ENCODE data around the gene GH1.
A peak's percentile ranks its signal among the peaks of the same experiment; 100 is the strongest.

GH1 gene

DNA sequence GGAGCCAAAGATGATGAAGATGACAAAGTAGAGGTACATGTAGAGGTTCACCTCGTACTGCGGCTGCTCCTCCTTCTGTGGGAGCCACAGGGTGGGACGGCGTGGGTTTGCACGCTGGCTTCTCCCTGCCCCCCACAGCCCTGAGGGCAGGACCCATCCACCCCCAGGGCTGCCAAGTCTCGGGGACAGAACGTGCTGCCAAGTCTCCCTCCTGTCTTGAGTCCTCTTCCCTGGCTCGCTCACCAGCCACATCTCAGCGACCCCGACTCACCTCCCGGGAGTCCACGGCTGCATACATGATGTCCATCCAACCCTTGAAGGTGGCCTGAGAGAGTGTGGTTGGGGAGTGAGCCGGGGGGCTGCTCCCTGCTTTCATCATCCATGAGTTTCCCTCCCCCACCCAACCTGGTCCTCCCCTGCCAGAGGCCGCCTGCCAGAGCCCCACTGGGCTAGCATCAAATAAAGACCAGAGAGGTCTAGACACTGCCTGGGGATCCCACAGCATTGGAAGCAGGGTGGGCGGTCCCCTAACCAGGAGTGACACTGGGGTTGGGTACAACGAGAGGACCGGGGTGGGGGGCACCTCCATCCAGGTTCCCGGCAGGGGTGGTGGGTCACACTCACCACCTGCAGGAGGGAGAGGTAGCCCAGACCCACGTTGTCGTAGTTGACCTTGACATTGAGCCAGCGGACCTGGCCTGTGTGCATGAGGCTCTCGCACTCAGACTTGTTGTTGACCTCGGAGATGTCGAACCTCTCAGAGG lies 26.3 kb upstream of the GH1 start:
- DNase-seq = no peak

DNA sequence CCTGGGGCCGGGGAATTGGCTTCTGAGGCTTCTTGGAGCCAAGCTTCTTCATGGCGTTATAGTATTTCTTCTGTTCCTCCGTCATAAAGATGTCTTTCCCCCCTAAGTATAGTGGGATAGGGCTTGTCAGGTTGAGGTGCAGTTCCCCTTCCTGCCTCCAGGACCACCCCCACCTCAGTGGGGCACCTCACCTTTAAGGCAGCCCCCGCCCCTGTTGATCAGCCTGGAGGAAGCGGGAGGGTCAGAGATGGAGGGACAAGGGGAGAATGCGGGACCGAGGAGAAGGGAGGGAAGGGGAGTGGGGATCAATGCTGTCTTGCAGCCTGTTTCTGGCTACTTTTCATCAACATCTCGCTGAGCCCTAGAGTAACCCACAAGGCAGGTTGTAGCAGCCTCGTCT lies 25.1 kb upstream of the GH1 start:
- no peak for DNase-seq

DNA sequence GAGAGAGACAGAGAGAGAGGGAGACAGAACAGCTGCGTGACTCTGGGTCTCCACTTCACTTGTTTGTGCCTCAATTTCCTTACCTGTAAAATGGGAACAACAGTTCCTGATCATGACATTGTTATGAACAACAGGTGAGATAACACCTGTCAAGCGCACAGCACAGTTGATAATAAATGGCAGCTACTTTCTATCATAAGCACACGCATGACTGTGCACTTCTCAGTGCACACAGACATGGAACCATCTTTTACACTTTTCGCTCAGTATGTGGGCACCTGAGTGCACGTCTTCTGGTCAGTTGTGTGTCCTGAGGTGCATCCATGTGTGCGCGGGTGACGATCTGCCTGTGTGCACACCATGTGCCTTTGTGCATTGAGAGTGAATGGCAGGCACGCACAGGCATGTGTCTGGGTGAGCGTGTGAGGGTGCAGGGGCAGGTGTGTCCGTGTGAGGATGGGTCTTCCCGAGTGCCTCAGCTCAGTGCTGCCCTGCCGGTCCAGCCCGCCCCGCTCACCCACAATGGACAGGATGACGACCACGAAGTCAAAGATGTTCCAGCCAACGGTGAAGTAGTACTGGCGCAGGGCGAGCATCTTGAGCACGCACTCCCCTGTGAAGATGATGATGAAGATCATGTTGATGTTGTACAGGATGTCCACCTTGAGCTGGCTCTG lies 23.8 kb upstream of the GH1 start:
- no peak for DNase-seq

DNA sequence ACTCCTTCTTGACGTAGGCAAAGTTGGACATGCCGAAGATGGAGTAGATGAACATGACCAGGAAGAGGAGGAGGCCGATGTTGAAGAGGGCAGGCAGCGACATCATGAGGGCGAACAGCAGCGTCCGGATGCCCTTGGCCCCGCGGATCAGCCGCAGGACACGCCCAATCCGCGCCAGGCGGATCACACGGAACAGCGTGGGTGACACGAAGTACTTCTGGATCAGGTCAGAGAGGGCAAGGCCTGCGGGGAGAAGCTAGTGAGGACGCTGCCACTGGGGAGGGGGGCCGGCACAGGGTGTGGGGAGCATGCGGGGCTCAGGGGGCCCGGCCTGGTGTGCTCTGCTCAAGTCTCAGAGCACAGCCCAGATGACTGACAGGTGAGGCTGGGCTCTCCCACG lies 23.1 kb upstream of the GH1 start:
- no peak for DNase-seq

DNA sequence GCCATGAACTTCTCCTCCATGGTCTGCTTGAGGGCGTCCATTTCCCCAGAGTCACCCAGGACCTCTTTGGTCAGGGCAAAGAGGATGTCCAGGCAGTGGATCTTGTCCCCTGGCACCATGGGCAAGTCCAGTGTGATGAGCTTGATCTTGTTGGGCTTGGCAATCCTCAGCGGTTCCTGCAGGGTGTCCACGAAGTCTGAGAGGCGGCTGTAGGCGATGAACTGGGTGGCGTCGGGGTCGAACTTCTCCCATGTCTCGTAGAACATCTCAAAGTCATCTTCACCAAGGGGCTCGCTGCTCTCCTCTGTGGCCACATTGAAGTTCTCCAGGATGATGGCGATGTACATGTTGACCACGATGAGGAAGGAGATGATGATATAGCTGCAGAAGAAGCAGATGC lies 22.5 kb upstream of the GH1 start:
- DNase-seq = no peak

DNA sequence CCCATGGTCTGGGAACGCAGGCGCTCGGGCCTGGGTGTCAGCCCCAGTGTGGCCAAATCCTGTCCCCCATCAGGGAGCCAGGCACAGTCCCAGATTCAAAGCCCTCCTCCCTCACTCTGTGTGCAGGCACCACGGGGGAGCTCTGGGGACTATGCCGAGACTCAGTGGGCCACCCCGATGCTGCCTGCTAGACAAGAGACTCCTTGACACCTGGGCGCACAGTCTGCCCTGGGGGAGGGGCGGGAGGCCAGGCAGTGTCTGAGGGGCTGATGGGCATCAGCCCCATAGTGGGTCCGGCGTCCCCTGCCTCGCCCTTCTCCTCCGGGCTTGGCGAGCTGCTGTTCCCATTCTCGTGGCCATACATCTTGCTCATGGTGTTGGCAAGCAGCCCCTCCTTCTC lies 21.9 kb upstream of the GH1 start:
- no peak for DNase-seq

DNA sequence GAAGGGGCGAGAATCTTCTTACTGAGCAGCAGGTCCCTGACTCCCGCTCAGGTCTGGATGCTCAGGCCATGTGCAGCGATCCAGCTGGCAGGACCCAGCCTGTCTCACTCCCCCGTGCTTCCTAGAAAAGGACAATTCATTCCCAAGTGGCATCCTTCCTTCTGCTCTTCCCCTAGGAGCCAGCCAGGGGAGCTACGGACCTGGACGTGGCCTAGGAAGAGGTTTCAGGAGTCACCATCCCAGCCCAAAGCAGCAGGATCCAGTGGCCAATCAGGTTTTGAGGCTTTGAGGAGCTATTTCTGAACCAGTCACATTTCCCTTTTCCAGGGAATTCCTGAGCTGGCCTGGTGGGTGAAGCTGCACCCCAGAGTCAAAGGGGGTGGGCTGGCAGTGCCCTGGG lies 21.2 kb upstream of the GH1 start:
- DNase-seq = no peak

DNA sequence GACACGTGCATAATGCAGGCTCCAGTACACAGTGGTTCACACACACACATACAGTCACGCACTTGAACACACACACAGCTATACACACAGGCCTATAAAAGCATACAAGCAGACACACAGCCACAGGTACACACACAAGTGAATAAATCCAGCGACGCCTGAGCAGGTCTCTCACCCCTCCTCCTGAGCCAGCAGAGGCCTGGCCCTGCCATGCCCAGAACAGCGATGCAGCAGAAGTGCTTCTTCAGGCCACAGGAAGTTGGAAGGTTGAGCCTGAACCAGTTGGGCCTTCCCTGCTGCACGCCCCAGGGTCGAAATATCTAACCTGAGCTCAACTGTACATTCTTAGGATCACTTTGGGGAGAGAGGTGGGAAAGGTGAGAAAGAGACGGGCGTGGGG lies 20.8 kb upstream of the GH1 start:
- no peak for DNase-seq

DNA sequence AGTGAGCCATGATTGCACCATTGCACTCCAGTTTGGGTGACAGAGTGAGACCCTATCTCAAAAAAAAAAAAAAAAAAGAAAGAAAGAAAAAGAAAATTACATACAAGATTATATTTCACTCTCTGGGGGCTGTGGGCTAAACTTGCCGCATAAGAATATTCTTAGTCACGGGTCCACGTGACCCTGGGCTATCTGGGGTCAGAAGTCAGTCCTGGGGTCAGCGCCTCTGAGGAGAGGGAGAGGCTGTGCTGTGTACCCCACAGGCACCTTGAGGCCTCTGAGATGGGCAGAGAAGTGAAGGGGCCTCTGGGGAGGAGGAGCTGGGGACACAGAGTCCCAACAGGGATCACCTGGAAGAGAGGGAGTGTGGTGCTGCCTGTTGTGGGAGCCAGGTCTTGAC lies 19.3 kb upstream of the GH1 start:
- no peak for DNase-seq

DNA sequence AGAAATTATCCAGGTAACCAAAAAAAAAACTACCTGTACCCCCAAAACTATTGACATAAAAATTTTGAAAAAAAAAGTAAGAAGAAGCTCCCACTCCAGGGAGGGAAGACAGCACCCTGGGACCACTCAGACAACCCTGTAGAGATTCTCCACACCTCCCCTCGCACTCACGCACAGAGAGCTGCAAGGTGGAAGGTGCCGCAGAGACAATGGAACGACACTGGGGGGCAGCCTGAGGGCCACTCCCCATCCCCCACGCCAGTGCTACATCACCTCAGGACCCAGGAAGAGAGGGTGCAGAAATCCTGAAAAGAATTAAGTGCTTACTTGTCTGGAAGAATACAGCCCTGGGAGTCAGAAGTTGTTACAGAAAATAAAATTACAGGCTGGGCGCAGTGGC lies 18.7 kb upstream of the GH1 start:
- DNase-seq = no peak

DNA sequence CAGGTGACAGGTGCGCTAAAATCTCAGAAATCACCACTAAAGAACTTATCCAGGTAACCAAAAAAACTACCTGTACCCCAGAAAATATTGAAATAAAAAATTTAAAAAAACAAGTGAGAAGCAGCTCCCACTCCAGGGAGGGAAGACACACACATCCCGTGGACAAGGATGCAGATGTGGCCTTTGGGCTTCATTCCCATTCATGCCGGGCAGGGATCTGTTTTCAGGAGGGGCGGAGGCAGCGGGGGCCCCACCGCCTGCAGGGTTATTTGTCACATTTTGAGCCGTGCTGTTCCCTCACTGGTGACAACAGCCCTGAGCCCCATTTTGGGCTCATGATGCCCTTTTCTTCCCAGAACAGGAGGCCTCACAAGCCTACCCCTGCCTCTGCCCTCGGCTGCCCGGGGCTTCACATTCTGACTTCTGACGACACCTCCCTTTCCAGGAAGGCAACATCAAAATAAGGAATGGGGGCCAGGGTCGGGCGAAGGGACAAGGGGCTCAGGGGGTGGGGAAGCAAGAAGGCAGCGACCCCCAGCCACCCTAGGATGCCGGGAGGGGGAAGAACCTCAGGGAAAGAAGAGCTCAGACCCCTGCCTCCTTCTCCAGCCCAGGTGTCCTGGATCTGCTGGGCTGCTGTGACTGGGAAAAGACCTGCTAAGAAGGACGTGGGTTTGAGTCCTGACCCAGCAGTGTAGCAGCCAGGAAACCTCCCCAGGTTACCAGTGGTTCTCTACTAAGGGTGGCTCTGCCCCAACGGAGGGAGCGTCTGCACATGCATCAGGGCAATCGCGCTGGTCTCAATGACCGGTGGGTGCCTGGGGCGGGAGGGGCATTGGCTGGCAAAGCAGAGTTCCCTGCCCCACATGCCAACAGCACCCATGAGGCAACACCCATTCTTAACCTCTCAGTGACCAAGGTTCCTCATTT lies 15.8 kb upstream of the GH1 start:
- DNase-seq = no peak

DNA sequence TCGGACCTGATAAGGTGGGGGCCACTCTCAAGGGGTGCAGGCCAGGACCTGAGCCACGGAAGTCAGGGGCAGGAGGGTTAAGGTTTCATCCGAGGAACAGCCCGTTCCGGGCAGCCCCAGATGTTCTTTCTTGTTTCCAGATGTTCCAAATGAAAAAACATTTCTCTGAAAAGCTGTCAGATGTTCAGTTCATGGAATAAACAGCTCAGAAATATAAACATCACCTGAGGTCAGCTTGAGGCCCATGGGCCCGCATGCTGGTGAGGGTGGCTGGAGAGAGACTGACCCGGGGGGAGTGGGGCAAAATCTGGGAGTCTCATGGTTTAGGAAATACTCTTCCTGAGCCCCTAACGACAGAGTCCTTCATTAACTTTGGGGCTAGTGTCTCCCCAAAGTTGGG lies 15.0 kb upstream of the GH1 start:
- DNase-seq = no peak

DNA sequence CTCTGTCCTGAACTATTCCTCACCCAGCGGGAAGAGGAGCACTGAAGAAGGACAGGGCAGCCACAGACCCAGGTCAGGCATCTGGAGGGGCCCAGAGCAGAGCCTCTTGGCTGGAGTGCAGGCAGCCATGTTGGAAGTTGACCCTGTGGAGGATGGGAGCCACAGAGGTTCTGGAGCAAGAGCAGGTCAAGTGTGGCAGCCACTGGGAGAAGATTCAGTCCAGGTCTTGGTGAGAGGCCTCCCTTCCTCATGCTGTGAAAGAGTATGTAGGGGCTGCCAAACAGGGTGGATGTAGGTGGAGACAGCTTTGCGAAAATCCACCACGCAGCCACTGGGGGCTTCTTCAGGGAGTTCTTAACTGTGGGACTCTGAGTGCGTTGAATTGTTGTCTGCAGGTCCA lies 14.1 kb upstream of the GH1 start:
- no peak for DNase-seq

DNA sequence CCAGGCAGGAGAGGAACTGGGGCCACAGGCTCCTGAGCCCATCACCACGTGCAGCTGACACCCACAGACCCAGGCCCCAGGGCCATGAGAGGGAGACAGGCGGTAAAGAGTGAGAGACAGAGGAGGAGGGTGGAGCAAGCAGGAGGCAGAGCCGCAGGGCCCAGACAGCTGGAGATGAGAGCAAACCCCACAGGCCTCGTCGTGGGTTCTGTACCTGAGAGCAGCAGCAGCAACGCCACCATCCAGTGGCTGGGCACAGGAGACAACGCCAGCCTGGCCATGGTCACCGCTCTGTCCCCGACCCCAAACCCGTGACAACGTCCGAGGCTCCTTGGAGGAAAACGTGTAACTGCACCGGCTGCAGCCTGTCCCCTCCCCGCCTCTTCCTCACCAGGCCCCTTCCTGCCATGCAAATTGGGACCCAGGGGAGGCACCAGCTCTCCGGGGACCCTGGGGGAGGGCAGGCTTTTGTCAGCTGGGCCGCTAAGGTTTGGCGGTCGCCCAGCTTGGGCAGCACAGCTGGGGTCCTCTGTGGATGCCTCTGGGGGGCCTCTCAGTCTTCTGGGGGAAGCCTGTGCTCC lies 13.4 kb upstream of the GH1 start, which contains the start of gene CD79B:
CD79B (minus strand) TSS at position 351 of the 581 bp plus-strand sequence; CDS start at position 281, 70 bp downstream.
- no peak for DNase-seq

DNA sequence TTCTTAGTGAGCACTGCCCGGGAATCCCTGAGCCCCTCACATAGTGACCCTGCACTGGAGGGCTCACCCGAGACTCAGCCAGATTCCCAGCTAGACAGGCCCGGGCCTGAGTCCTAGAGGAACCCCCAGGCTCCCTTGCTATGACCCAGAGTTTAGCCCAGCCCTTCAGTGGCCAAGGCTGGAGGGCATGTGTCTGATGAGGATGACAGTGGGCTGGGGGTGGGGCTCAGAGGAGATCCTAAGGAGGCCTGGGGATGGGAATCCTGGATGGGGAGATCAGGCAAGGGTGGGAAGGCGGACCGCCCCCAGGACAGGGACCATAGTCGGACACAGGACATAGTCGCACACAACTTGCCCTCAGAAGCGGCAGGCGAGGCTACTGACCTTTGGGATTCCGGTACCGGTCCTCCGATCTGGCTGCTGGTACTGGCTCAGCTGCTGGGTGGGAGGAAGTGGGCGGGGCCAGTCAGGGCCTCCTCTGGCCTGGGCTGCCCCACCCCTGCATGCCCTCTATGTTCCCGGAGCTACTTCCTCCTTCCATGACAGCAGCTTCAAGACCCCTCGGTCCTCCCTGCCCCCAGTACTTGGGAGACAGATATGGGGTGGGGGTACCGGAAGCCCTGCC lies 12.4 kb upstream of the GH1 start:
- DNase-seq = no peak

DNA sequence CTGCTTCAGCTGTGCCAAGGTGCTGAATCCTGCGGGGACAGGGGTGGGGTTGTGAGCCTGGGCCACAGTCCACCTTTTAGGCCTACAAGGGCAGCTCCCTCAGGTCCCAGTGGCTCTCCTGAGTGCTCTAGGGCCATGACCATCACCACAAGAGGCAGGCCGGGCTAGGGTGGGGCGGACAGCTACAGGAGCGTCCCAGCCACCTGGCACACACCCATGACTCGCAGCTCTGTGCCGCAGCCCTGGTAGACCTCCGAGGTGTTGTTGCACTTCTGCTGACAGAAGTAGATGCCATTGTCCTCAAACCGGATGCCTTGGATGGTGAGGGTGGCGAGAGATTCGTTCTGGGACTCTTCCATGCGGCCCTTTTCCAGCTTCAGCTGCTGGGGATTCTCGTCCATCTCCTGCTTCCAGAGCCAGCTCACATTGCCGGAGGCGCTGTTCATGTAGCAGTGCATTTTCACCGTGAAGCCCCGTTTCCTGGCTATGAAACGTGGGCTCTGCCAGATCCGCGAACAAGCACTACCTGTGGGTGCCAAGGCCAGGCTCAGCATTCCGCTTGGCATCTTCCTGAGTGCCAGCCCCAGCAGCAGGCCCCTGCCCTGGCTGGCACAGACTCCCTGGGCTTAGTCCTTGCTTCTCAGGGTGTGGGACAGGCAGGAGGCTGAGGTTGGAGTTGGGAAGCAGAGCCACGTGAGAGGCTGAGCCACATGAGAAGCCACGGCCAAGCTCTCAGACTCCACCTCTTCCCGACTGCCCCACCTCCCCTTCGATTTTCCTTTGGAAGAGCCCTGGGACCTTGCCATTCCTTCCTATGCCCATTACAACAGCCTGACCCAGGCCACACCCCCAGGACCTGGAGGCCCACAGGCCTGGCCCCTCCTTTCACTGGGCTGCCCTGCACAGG lies 11.5 kb upstream of the GH1 start:
- peak; percentile 6 for DNase-seq

DNA sequence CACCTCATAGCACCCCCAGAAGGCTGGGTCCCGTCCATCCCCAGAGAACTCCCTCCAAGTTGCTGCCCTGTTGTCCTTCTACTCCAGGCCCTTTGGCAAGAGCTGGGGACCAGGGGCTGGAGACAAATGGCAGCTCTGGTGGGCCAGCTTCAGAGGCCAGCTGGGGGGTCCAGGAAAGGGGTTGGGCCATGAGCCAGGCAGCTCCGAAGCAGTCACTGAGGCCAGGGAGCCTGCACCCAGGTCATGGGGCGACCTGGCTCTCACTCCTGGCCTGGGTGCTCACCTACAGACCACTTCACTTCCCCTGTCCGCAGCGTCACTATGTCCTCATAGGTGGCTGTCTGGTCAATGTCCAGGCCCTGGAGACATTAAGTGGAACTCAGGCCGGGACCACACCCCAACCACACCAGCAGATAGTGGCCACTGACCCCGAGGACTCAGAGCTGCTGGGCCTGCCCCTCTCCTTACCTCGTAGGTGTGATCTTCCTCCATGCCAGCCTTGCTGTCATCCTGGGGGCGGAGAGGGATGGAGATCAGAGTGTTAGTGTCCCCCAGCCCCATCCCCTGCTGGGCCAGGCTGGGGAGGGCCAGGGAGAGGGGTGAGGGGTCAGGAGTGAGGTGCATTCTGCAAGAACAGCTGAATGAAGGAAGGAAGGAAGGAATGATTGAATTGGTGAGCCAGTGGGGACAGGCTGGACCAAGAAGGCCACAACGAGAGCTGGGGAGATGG lies 10.5 kb upstream of the GH1 start:
- peak; percentile 4 for DNase-seq

DNA sequence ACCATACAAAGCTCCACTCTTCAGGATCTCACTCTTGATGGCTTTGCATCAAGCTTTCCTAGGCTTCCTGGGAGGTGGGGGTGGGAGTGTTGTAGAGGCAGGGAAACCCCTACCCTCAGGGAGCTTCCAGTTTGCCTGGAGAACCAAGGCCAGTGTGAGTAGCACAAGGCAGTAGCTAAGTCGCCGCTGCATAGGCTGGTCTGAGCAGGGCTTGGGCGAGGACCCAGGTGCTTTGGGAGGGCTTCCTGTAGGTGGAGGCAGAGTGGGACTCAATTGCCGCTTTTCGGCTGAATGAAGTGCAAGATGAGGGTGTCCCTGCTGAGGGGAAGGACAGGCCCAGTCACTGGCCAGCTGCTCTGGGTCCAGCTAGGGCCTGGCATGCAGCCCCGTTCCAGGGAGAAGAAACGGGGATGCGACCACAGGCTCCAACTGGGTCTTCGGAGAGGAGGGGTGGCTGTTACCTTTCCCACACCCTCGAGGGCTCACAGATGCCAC lies 9.6 kb upstream of the GH1 start:
- no peak for DNase-seq

DNA sequence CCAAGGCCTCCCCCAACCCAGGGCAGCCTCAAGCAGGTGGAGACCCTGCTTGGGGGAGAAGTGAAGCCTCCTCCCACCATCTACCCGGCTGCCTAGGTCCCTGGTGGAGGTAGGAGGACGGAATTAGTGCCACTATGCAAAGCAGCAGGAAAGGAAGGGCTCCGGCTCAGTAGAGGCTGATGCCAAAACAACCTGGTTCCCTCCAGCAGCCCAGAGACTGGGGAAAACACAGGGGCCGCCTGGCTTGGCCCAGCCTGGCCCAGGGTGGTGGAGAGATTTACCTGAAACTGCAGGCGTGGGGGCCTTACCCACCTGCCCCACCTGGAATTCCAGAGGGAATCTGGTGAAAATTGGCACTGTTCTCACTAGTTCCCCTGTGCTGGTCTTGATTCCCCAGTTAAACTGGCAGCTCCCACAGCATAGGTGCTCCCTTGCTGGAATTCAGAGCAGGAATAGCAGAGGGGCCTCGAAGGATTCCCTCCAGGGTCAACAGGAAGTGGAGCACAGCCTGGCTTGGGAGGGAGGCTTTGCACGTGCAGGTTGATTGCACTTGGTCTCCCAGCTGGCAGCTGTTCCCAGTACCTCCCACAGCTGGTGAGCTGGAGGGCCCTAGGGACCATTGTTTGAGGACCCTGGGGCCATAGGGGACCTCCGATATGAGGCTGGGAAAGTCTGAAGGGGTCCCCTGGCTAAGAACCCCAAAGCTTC lies 9.0 kb upstream of the GH1 start:
- peak; percentile 2 for DNase-seq

DNA sequence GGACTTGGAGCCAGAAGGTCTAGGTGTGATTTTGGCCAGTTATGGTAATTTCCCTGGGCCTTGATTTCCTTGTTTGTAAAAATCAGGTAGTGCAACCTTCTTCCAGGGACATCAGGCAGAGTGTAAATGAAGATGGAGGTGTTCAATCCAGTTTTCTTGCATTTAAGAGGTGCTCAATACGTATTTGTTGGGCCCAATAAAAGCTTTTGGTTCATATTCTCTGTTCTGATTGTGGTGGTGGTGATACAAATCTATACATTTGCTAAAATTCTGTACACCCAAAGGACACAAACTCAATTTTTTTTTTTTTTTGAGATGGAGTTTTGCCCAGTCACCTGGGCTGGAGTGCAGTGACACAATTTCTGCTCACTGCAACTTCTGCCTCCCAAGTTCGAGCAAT lies 7.5 kb upstream of the GH1 start:
- DNase-seq = no peak
